HepG2 (cell line): Measurements from ENCODE around the gene CECR2. TPM values are rescaled to one million over a fixed set of nuclear protein-coding genes. Genes with fewer than 3 reads are reported as not detected.

Source experiments
- ATAC-seq: fragments of 200-7000 bp; cut with Tn5 transposase; 3 replicates; pipeline ENCODE4 v1.9.1; 2020; ENCODE audit warnings: mild to moderate bottlenecking, moderate library complexity
- BruUV-seq: library from RNA; stranded (reverse); fragments of 400-500 nt; replicated peaks from 2 replicates; lab custom pipeline; 2021; lab: Mats Ljungman, UMichigan
- CTCF ChIA-PET: fragments of 300-600 bp; formaldehyde crosslinking; extraction: SDS; loops from one replicate; lab custom pipeline; 2021; ENCODE audit warnings: low total read pairs, inconsistent platforms, low intra/inter-chr PET ratio; lab: Yijun Ruan, JAX
- POLR2A ChIA-PET: fragments of 350-600 bp; sonication (Branson Sonifier 250); formaldehyde crosslinking; loops from one replicate; lab custom pipeline; 2020; ENCODE audit warnings: antibody characterized with exemption, inconsistent platforms; lab: Yijun Ruan, JAX
- DNase-seq: peaks from one replicate; pipeline ENCODE4 v3.0.0-alpha.2; 2015; ENCODE audit warnings: low spot score
- FAIRE-seq: peaks from 3 replicates; lab custom pipeline; 2011; peaks lifted over from hg19 to GRCh38; lab: Jason Lieb, UNC
- H2AFZ ChIP-seq: one replicate; pipeline ENCODE4 v1.6.1; 2011; ENCODE audit warnings: low read length, inconsistent platforms
- H3K27ac ChIP-seq: fragments of 300-600 bp; 3 replicates; pipeline ENCODE4 v1.8.0; 2011; ENCODE audit warnings: mixed run types, mild to moderate bottlenecking, mixed read lengths, low read length, inconsistent platforms; ENCODE audit not compliant: insufficient read depth; ENCODE audit errors: extremely low read length
- H3K27me3 ChIP-seq, 2 experiments: fragments of 200-600 bp in 1 of 2; 2 replicates in 1 of 2; 3 replicates in 1 of 2; pipeline versions ENCODE4 v1.6.0 to v1.8.0; 2011; ENCODE audit warnings: low read length in 2 of 2, mild to moderate bottlenecking in 2 of 2, moderate library complexity in 2 of 2, inconsistent platforms in 1 of 2; ENCODE audit not compliant: insufficient read depth in 2 of 2, control insufficient read depth in 1 of 2
- H3K36me3 ChIP-seq, 2 experiments: fragments of 200-600 bp in 1 of 2; replicated peaks in 1 of 2; 2 replicates in 1 of 2; 3 replicates in 1 of 2; pipeline versions ENCODE4 v1.5.1 to v1.8.0; 2011; ENCODE audit warnings: low read length in 2 of 2, inconsistent platforms in 1 of 2; ENCODE audit not compliant: insufficient read depth in 2 of 2, control insufficient read depth in 1 of 2
- H3K4me1 ChIP-seq: 2 replicates; pipeline ENCODE4 v1.5.1; 2012; ENCODE audit warnings: low read length, inconsistent platforms; ENCODE audit not compliant: insufficient read depth
- H3K4me2 ChIP-seq: 2 replicates; pipeline ENCODE4 v1.6.0; 2011; ENCODE audit warnings: low read depth, low read length, inconsistent platforms
- H3K4me3 ChIP-seq, 3 experiments: fragments of 200-600 bp in 1 of 3; sonication (generic), shearing (Covaris generic) in 1 of 3; replicated peaks in 1 of 3; 2 replicates each; pipeline ENCODE4 v1.5.1; 2011 to 2016; ENCODE audit warnings: low read length in 3 of 3, inconsistent platforms in 2 of 3, low read depth in 2 of 3, mild to moderate bottlenecking in 2 of 3, control low read depth in 1 of 3, mixed read lengths in 1 of 3; ENCODE audit not compliant: insufficient read depth in 1 of 3
- H3K79me2 ChIP-seq: one replicate; pipeline ENCODE4 v1.6.1; 2011; ENCODE audit warnings: low read length, inconsistent platforms; ENCODE audit not compliant: insufficient read depth
- H3K9ac ChIP-seq: 2 replicates; pipeline ENCODE4 v1.6.0; 2011; ENCODE audit warnings: mild to moderate bottlenecking, low read depth, low read length, inconsistent platforms; ENCODE audit not compliant: insufficient read depth
- H3K9me3 ChIP-seq: 2 replicates; pipeline ENCODE4 v1.5.1; 2012; ENCODE audit warnings: mild to moderate bottlenecking, low read length
- H4K20me1 ChIP-seq: 2 replicates; pipeline ENCODE4 v1.6.0; 2011; ENCODE audit warnings: inconsistent platforms, mild to moderate bottlenecking, low read length, moderate library complexity; ENCODE audit not compliant: insufficient read depth
- CREM ChIP-seq, 2 experiments: sonication (generic) in 1 of 2; formaldehyde crosslinking in 1 of 2; IDR thresholded peaks; 2 replicates each; pipeline versions ENCODE4 v1.4.0 to v1.6.1; 2016 to 2020; ENCODE audit warnings: antibody characterized with exemption in 1 of 2, mild to moderate bottlenecking in 1 of 2, missing genetic modification reagents in 1 of 2
- DBP ChIP-seq: sonication (generic); formaldehyde crosslinking; IDR thresholded peaks from 2 replicates; pipeline ENCODE4 v1.4.0; 2020; ENCODE audit warnings: missing genetic modification reagents; ENCODE audit errors: not compliant biosample characterization
- ELF3 ChIP-seq: IDR thresholded peaks from 2 replicates; pipeline ENCODE4 v1.6.1; 2016; ENCODE audit warnings: missing genetic modification reagents, missing compliant biosample characterization
- GMEB1 ChIP-seq: sonication (generic); formaldehyde crosslinking; IDR thresholded peaks from 2 replicates; pipeline ENCODE4 v1.5.1; 2020; ENCODE audit warnings: missing genetic modification reagents, mild to moderate bottlenecking, borderline replicate concordance
- MEF2D ChIP-seq: sonication (generic); formaldehyde crosslinking; IDR thresholded peaks from 2 replicates; pipeline ENCODE4 v1.5.1; 2020; ENCODE audit warnings: mild to moderate bottlenecking, missing genetic modification reagents
- NR2F1 ChIP-seq, 2 experiments: fragments of 450-650 bp in 1 of 2; formaldehyde crosslinking in 1 of 2; IDR thresholded peaks; 2 replicates each; pipeline versions ENCODE4 v1.5.0 to v1.6.1; 2016 to 2020; ENCODE audit warnings: mild to moderate bottlenecking in 1 of 2, missing compliant biosample characterization in 1 of 2, missing genetic modification reagents in 1 of 2, moderate library complexity in 1 of 2
- PHF20 ChIP-seq: sonication (generic); formaldehyde crosslinking; IDR thresholded peaks from 2 replicates; pipeline ENCODE4 v1.5.0; 2020; ENCODE audit warnings: mild to moderate bottlenecking, missing genetic modification reagents
- PLSCR1 ChIP-seq: sonication (generic); formaldehyde crosslinking; IDR thresholded peaks from 2 replicates; pipeline ENCODE4 v1.5.0; 2020; ENCODE audit warnings: missing genetic modification reagents, mild to moderate bottlenecking, borderline replicate concordance
- REPIN1 ChIP-seq: sonication (generic); formaldehyde crosslinking; IDR thresholded peaks from 2 replicates; pipeline ENCODE4 v1.8.0; 2022; ENCODE audit warnings: missing genetic modification reagents, low read depth, mild to moderate bottlenecking, borderline replicate concordance
- RXRA ChIP-seq: sonication (generic); formaldehyde crosslinking; IDR thresholded peaks from 2 replicates; pipeline ENCODE4 v1.5.1; 2020; ENCODE audit warnings: missing genetic modification reagents
- TFDP1 ChIP-seq: IDR thresholded peaks from 2 replicates; pipeline ENCODE4 v1.6.1; 2016; ENCODE audit warnings: missing compliant biosample characterization, missing genetic modification reagents, borderline replicate concordance
- ZBTB14 ChIP-seq: sonication (generic); formaldehyde crosslinking; IDR thresholded peaks from 2 replicates; pipeline ENCODE4 v1.4.0; 2020; ENCODE audit warnings: missing genetic modification reagents
- ZFAT ChIP-seq: sonication (generic); formaldehyde crosslinking; conservative IDR thresholded peaks from 2 replicates; pipeline ENCODE4 v1.8.1; 2023; ENCODE audit warnings: missing genetic modification reagents, inconsistent platforms
- ZNF24 ChIP-seq: fragments of 450-650 bp; IDR thresholded peaks from 2 replicates; pipeline ENCODE4 v1.6.1; 2017; ENCODE audit warnings: antibody characterized with exemption, mild to moderate bottlenecking
- ZNF33A ChIP-seq: sonication (generic); formaldehyde crosslinking; IDR thresholded peaks from 2 replicates; pipeline ENCODE4 v1.5.1; 2020; ENCODE audit warnings: missing genetic modification reagents, mild to moderate bottlenecking, moderate library complexity, borderline replicate concordance
- ZNF614 ChIP-seq: IDR thresholded peaks from 2 replicates; pipeline ENCODE4 v1.6.1; 2018; ENCODE audit warnings: missing biosample characterization, missing genetic modification reagents, inconsistent platforms, borderline replicate concordance
- ZNF615 ChIP-seq: sonication (generic); formaldehyde crosslinking; IDR thresholded peaks from 2 replicates; pipeline ENCODE4 v1.5.0; 2020; ENCODE audit warnings: mild to moderate bottlenecking, missing genetic modification reagents, borderline replicate concordance
- ZNF839 ChIP-seq: sonication (generic); formaldehyde crosslinking; IDR thresholded peaks from 2 replicates; pipeline ENCODE4 v1.4.0; 2020; ENCODE audit warnings: missing genetic modification reagents, mild to moderate bottlenecking, borderline replicate concordance
- ZSCAN31 ChIP-seq: sonication (generic); formaldehyde crosslinking; IDR thresholded peaks from 2 replicates; pipeline ENCODE4 v1.5.0; 2020; ENCODE audit warnings: low read depth, mild to moderate bottlenecking, missing genetic modification reagents
- in situ Hi-C: cut with HindIII; loops from 2 replicates; pipeline ENCODE4 v1.10.0; 2017; ENCODE audit warnings: low pct_unique_long_range_greater_than_20kb; ENCODE audit not compliant: extremely low pct_ligation_motif_present
- intact Hi-C: fragments of 100-400 bp; cut with micrococcal nuclease; formaldehyde crosslinking; loops from one replicate; pipeline ENCODE4 v1.10.0; 2022; ENCODE audit not compliant: unreplicated experiment
- polyA plus RNA-seq, 8 experiments: library from polyadenylated mRNA; depleted of rRNA in 3 of 8; stranded (reverse) in 7 of 8; unstranded in 1 of 8; fragments of >200 nt; fragmentation: Illumina TruSeq in 4 of 8; extraction: Trizol in 4 of 8; gene quantifications; 2 replicates each; pipeline versions ENCODE4 v1.2.1 to v1.2.3, GENCODE V29; 2011 to 2016; ENCODE audit warnings: low read depth in 4 of 8, missing spikeins in 1 of 8, mixed read lengths in 1 of 8; ENCODE audit not compliant: insufficient read depth in 1 of 8
- total RNA-seq, 5 experiments: library from RNA; depleted of rRNA; stranded (reverse); fragments of >200 nt; fragmentation: Illumina TruSeq; extraction: Trizol; gene quantifications; 2 replicates each; pipeline ENCODE4 v1.2.3, GENCODE V29; 2016; ENCODE audit warnings: low read depth in 1 of 5

Gene CECR2
- total and polyA plus RNA-seq, 2 of the 13 experiments (the other 11 are each of a cell fraction or from before 2014, with no cell fraction given) = not detected

DNA sequence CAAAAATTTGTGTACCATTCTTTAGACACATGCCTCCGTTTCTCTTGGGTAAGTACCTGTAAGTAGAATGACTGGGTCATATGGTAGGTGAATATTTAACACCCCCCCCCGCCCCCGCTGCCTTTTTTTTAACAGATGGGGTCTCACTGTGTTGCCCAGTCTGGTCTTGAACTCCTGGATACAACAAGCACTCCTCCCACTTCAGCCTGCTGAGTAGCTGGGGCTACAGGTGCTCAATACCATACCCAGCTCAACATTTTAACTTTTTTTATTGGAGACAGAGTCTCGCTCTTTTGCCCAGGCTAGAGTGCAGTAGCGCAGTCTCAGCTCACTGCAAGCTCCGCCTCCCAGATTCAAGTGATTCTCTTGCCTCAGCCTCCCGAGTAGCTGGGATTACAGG is 32.5 kb downstream of the CECR2 start (continued):
- TF ChIP-seq ZFAT (CRISPR knock-in tag) (no peak), NR2F1 (CRISPR knock-in tag; IDR thresholded peaks at IDR 0.05) (no peak), GMEB1 (CRISPR knock-in tag) (no peak), ZNF614 (CRISPR knock-in tag) (no peak), REPIN1 (no peak), DBP (no peak), ZNF839 (CRISPR knock-in tag) (no peak)
- TF ChIP-seq, all 625 proteins: peak for 0

DNA sequence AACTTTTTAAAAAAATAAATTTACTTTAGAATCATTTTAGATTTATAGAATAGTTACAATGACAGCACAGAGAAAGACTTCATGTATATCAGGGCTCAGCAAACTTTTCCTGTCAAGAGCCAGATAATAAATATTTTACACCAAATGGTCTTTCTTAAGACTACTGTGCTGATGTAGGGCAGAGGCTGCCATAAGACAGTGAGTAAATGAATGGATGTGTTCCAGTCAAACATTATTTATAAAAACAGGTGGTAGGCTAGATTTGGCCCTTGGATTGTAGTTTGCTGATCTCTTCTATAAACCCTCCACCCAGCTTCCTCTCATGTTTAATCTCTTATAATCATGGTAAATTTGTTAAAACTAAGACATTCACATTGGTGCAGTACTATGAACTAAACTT is 33.0 kb downstream of the CECR2 start:
- in situ Hi-C loops = no loop called here
- FAIRE-seq (no peak), ATAC-seq (no peak), DNase-seq (no peak)
- Histone ChIP-seq H3K79me2 (no peaks in the 10 kb centered on the region), H3K27me3 (0 out of 5 replicates have a peak, but pooled peaks cover 0 to 1% of the 10 kb centered on the region in 2 experiments), H2AFZ (no peak overlapping the region), H3K4me3 (no peak overlapping the region), H3K9me3 (no peaks in the 10 kb centered on the region), H3K4me2 (no peak overlapping the region), H3K4me1 (no peaks in the 10 kb centered on the region), H4K20me1 (no peaks in the 10 kb centered on the region), H3K27ac (no peak overlapping the region), H3K36me3 (no peaks in the 10 kb centered on the region), H3K9ac (no peak overlapping the region)
- ChIA-PET CTCF (no interaction called here), POLR2A (no interaction called here)
- intact Hi-C loops = no loop called here
- BruUV-seq = no TSS peak
- no peak for TF ChIP-seq ZBTB14 (CRISPR knock-in tag)
- no peak for TF ChIP-seq RXRA (CRISPR knock-in tag)
- no peak for TF ChIP-seq CREM (IDR thresholded peaks at IDR 0.05)
- TF ChIP-seq CREM (CRISPR knock-in tag; IDR thresholded peaks at IDR 0.05) = no peak
- no peak for TF ChIP-seq ZSCAN31 (CRISPR knock-in tag)
- TF ChIP-seq ELF3 (CRISPR knock-in tag) = no peak
- no peak for TF ChIP-seq MEF2D
- no peak for TF ChIP-seq ZNF615
- TF ChIP-seq ZNF24 = no peak
- no peak for TF ChIP-seq PHF20 (CRISPR knock-in tag)
- TF ChIP-seq TFDP1 (CRISPR knock-in tag) = no peak
- TF ChIP-seq PLSCR1 (CRISPR knock-in tag) = no peak
- no peak for TF ChIP-seq ZNF33A (CRISPR knock-in tag)
